HL-60/S4 treated with retinoic acid at 250 ng/mL for 4 days and 3 days (cell line): ENCODE measurements around the gene PHC2.

ENCODE experiments used
- in situ Hi-C: fragments of 300-500 bp; cut with MboI; formaldehyde crosslinking; loops from 2 replicates; pipeline ENCODE4 v1.7.0; 2022; ENCODE audit warnings: low sequenced_read_pairs

Gene PHC2

GRCh38 chr1:33454646-33455282 lies 23.9 kb upstream of the PHC2 start:
- in situ Hi-C loops: no loop called here

- in situ Hi-C loops: no loop called here
Measured at GRCh38 chr1:33446590-33446989, 15.7 kb upstream of the PHC2 start.

GRCh38 chr1:33445108-33445507 lies 14.2 kb upstream of the PHC2 start:
- in situ Hi-C loops: no loop called here

- in situ Hi-C loops: no loop called here
Measured at GRCh38 chr1:33443705-33444180, 12.8 kb upstream of the PHC2 start.

GRCh38 chr1:33443080-33443704 lies 12.3 kb upstream of the PHC2 start:
- in situ Hi-C loops: no loop called here

GRCh38 chr1:33442141-33442540 lies 11.2 kb upstream of the PHC2 start:
- in situ Hi-C loops: no loop called here

- in situ Hi-C loops: no loop called here
Measured at GRCh38 chr1:33441088-33441745, 10.3 kb upstream of the PHC2 start.

GRCh38 chr1:33439662-33440061 lies 8.8 kb upstream of the PHC2 start:
- in situ Hi-C loops: no loop called here

GRCh38 chr1:33438364-33439160 lies 7.7 kb upstream of the PHC2 start:
- in situ Hi-C loops: no loop called here

- in situ Hi-C loops: no loop called here
Measured at GRCh38 chr1:33436557-33437285, 5.8 kb upstream of the PHC2 start.

GRCh38 chr1:33435096-33435820 lies 4.4 kb upstream of the PHC2 start:
- in situ Hi-C loops: no loop called here

GRCh38 chr1:33434363-33434750 lies 3.5 kb upstream of the PHC2 start:
- in situ Hi-C loops: no loop called here

- in situ Hi-C loops: no loop called here
Measured at GRCh38 chr1:33433509-33434362, 2.8 kb upstream of the PHC2 start.

- in situ Hi-C loops: no loop called here
Measured at GRCh38 chr1:33429856-33430691, 821 bp downstream of the PHC2 start.

- in situ Hi-C loops: no loop called here
Measured at GRCh38 chr1:33429332-33429731, 1.6 kb downstream of the PHC2 start.

- in situ Hi-C loops: no loop called here
Measured at GRCh38 chr1:33428661-33429060, 2.2 kb downstream of the PHC2 start.

GRCh38 chr1:33426916-33427315 lies 4.0 kb downstream of the PHC2 start:
- in situ Hi-C loops: no loop called here

- in situ Hi-C loops: no loop called here
Measured at GRCh38 chr1:33425900-33426299, 5.0 kb downstream of the PHC2 start.
